GM12872 (cell line): Measurements from ENCODE around the gene HCRT.

Experiments
- TF ChIP-seq, protein P1 (sequence below): IDR thresholded peaks from 3 replicates; pipeline ENCODE4 v1.5.1; 2011; ENCODE audit warnings: low read depth, mild to moderate bottlenecking, low read length, moderate library complexity; ENCODE audit not compliant: insufficient read depth

The HCRT gene, protein sequence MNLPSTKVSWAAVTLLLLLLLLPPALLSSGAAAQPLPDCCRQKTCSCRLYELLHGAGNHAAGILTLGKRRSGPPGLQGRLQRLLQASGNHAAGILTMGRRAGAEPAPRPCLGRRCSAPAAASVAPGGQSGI

DNA sequence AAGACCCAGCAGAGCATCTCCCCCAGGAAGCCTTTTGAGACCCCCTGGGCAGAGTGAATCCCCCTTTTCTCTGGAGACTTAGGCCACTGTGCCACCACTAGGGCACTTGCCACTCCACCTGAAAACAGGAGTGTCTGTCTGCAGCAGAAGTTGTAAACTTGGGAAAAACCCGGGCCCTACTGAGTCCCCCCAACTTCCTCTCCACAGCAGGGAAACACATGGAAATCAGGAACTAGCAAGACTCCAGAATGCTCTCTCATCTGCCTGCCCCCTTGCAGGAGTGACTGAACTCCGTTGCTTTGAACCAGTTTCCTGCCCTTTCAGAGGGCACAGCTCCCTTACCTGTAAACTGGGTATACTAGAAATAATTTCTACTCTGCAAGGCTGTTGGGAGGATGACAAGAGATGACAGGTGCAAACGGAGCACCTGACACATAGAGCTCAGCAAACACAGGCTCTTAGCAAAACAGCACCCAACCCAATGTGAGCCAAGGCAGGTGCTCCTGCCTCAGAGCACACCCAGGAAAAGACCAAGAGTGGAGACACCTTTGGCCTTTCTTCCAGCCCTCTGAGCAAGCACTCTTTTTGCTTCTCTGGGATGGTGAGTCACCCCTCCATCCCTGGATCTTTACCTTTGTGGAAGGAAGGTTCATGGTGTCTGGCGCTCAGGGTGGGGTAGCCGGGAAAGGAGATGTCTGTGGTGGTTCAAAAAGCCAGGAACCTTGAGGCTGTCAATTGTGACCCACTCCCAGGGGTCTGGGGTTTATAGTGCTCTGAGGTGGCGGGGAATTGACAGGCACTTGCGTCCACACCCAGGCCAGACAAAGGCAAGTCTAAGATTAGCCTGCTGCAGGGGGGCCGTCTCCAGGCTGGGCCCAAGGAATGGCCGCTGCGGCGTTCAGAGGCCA, at the start of gene HCRT:
HCRT (minus strand) TSS at position 740 of the 908 bp plus-strand sequence; CDS start at position 653, 87 bp downstream.
- TF ChIP-seq, protein P1, sequence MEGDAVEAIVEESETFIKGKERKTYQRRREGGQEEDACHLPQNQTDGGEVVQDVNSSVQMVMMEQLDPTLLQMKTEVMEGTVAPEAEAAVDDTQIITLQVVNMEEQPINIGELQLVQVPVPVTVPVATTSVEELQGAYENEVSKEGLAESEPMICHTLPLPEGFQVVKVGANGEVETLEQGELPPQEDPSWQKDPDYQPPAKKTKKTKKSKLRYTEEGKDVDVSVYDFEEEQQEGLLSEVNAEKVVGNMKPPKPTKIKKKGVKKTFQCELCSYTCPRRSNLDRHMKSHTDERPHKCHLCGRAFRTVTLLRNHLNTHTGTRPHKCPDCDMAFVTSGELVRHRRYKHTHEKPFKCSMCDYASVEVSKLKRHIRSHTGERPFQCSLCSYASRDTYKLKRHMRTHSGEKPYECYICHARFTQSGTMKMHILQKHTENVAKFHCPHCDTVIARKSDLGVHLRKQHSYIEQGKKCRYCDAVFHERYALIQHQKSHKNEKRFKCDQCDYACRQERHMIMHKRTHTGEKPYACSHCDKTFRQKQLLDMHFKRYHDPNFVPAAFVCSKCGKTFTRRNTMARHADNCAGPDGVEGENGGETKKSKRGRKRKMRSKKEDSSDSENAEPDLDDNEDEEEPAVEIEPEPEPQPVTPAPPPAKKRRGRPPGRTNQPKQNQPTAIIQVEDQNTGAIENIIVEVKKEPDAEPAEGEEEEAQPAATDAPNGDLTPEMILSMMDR: no peak

DNA sequence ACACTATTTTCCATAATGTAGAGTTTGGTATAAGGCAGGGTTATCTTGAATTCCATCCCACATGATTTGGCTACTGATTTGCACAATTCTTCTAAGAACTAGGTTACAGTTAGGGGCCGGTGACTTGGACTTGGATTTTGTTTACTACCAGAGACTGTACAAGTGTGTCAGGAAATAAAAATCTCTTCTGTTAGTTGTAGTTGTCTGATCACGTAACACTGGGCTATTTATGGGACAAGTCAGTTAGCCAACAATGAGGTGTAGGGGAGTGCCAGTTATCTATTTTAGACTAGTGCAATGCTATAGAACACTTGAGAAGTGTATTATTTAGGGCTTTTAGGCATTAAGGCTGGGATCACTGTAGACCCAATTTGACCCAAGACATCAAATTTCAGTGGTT, 48.7 kb upstream of the HCRT start:
- TF ChIP-seq, protein P1: no peak

DNA sequence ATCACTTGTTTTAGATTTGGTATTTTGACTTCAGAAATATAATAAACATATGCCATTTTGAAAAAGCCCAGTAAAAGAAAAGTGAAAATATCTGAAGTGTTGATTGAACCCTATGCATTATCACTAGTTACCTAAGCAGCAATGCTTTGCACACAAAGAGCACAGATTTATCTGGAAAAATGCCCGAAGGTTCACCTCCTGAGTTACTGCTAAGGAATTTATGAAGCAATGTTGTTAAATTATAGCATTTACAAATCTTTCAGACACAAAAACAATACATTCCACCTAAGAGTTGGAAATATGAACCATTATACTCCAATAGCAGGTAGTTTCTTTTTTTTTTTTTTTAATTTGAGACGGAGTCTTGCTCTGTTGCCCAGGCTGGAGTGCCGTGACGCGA, 47.9 kb upstream of the HCRT start:
- TF ChIP-seq, protein P1: no peak

DNA sequence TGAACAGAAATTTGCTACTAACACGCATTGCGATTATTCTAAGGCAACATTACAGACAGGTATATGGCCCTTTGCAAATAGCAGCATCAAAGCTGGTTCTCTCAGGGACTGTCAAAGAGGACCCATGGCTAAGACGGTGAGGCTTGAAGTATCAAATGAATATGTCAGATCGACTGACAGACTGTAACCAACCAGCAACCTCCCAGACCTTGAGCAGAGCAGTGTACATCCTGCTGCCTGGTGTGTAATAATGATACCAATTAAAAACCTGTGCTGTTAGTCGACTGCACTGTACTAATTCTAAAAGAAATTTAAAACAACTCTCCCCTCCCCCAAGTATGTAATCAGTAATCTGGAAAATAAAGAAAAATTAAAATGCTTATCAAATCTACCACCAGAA, 45.0 kb upstream of the HCRT start:
- TF ChIP-seq, protein P1: no peak

DNA sequence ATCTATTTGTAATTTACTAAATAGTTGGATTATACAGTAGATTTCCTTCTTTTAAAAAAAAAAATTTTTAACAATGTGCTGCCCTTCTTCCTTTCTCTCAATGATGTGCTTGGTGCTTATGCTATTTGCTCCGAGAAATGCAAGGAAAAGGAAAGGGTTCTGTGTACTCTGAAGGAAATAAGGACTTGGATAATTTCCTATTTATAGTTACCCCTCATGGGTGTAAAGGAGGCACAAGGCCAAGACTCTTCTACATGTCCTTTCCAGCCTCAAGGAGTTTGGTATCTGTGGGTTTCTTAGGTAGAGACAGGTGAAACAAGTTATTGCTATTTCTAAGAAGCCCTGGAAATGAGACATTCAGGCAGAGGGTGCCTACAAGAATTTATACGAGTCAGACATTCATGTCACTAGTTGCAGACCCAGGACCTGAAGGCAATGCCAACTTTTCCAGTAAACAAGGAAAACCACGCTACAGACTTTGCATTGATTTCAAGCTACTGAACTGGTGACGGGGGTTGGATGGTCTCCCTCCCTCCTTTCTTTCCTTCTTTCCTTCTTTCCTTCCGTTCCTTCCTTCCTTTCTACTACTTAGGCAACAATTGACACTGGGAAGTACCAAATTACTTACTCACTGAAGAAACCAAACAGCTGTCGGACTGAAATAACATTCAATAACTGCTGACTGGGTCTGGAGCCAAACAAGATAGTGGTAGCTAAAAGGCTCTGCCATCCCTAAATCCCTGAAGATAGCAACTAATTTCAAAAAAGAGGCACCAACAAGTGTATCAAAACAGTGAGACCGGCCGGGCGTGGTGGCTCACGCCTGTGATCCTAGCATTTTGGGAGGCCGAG, 42.8 kb upstream of the HCRT start:
- TF ChIP-seq, protein P1: no peak

DNA sequence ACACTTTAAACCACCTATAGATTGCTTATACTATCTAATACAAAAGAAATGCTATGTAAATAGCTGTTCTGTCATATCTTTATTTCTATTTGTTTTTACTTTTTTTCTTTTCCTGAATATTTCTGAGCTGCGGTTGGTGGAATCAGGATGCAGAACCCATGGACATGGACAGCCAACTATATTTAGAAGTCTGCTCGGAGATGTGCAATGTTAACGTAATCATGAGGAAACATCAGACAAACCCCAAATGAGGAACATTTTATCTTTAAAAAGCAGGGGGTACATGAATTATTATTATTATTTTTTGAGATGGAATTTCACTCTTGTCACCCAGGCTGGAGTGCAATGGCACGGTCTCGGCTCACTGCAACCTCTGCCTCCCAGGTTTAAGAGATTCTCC, 40.4 kb upstream of the HCRT start:
- TF ChIP-seq, protein P1: no peak

DNA sequence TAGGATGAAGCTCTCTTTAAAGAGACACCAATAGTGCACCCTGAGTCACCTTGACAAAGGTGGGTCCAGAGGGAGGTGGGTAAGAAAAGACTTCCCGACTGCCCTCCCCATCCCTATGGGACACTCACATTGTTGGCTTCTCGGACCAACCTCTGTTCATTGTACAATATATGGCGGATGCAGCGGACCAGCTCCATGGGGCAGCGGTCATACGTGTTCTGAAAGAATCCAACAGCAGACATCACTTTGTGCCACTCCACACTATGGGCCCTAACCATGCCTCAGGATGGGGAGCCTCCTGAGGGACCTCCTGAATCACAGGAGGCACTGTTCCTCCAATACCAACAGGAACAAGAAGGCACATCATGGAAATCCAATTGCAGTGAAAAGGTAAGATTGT, 39.4 kb upstream of the HCRT start:
- TF ChIP-seq, protein P1: no peak
